A549 (cell line): ENCODE data around the gene PLPP2.

Experiments
- RAD21 ChIP-seq, 2 experiments: fragments of >200 bp in 1 of 2; sonication (Bioruptor Twin) in 1 of 2; formaldehyde crosslinking in 1 of 2; IDR thresholded peaks in 1 of 2; conservative IDR thresholded peaks in 1 of 2; 2 replicates in 1 of 2; 3 replicates in 1 of 2; pipeline ENCODE4 v1.6.1; 2012 to 2018; ENCODE audit warnings: inconsistent platforms in 1 of 2
- TF ChIP-seq, protein P1 (sequence below): fragments of >200 bp; sonication (Bioruptor Twin); formaldehyde crosslinking; IDR thresholded peaks from 3 replicates; pipeline ENCODE4 v1.5.1; 2016
- TF ChIP-seq, protein P2 (sequence below): IDR thresholded peaks from 2 replicates; pipeline ENCODE4 v1.6.1; 2012
- TF ChIP-seq, protein P3 (sequence below): IDR thresholded peaks from 2 replicates; pipeline ENCODE4 v1.6.1; 2012; ENCODE audit warnings: low read depth, borderline replicate concordance
- TF ChIP-seq, protein P4 (sequence below): fragments of 150-350 bp; IDR thresholded peaks from 2 replicates; pipeline ENCODE4 v1.6.1; 2014; ENCODE audit warnings: low read depth, mild to moderate bottlenecking, low read length

DNA sequence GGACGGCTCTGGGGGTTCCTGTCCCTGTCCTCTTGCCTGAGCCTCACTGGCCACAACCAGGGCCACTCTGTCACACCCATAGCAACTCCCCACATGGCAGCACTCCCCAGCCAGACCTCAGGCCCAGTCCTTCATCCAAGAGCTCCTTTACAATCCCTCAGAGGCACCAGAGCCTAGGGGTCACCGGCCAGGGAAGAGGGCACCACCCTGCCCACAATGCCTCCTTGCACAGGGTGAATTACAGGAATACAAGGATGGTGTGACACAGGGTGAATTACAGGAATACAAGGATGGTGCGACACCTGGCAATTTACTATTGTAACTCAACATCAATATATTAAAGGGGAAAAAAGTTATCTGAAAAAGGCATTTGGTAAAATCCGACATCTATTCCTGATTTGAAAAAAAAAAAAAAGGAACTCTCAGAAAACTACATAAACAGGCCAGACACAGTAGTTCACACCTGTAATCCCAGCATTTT, 36.9 kb upstream of the PLPP2 start:
- TF ChIP-seq RAD21 (conservative IDR thresholded peaks at IDR 0.05 in 1 of 2, IDR thresholded peaks at IDR 0.05 in 1 of 2): no peak
- TF ChIP-seq, protein P1, sequence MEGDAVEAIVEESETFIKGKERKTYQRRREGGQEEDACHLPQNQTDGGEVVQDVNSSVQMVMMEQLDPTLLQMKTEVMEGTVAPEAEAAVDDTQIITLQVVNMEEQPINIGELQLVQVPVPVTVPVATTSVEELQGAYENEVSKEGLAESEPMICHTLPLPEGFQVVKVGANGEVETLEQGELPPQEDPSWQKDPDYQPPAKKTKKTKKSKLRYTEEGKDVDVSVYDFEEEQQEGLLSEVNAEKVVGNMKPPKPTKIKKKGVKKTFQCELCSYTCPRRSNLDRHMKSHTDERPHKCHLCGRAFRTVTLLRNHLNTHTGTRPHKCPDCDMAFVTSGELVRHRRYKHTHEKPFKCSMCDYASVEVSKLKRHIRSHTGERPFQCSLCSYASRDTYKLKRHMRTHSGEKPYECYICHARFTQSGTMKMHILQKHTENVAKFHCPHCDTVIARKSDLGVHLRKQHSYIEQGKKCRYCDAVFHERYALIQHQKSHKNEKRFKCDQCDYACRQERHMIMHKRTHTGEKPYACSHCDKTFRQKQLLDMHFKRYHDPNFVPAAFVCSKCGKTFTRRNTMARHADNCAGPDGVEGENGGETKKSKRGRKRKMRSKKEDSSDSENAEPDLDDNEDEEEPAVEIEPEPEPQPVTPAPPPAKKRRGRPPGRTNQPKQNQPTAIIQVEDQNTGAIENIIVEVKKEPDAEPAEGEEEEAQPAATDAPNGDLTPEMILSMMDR: no peak
- TF ChIP-seq, protein P2, sequence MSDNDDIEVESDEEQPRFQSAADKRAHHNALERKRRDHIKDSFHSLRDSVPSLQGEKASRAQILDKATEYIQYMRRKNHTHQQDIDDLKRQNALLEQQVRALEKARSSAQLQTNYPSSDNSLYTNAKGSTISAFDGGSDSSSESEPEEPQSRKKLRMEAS: no peak
- TF ChIP-seq, protein P3, sequence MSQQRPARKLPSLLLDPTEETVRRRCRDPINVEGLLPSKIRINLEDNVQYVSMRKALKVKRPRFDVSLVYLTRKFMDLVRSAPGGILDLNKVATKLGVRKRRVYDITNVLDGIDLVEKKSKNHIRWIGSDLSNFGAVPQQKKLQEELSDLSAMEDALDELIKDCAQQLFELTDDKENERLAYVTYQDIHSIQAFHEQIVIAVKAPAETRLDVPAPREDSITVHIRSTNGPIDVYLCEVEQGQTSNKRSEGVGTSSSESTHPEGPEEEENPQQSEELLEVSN: no peak
- TF ChIP-seq, protein P4, sequence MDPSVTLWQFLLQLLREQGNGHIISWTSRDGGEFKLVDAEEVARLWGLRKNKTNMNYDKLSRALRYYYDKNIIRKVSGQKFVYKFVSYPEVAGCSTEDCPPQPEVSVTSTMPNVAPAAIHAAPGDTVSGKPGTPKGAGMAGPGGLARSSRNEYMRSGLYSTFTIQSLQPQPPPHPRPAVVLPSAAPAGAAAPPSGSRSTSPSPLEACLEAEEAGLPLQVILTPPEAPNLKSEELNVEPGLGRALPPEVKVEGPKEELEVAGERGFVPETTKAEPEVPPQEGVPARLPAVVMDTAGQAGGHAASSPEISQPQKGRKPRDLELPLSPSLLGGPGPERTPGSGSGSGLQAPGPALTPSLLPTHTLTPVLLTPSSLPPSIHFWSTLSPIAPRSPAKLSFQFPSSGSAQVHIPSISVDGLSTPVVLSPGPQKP: no peak
